Caco-2 (cell line): Measurements from ENCODE around the gene FEV. TPM values are rescaled to one million over a fixed set of nuclear protein-coding genes. Genes with fewer than 3 reads are reported as not detected.

ENCODE experiments used
- BruUV-seq: library from RNA; stranded (reverse); fragments of 400-500 nt; replicated peaks from 2 replicates; lab custom pipeline; 2021; lab: Mats Ljungman, UMichigan
- CTCF ChIA-PET: fragments of 300-600 bp; sonication (Branson Sonifier 250); formaldehyde crosslinking; loops from one replicate; lab custom pipeline; 2022; ENCODE audit warnings: antibody characterized with exemption; lab: Charles Lee
- POLR2A ChIA-PET: fragments of 300-600 bp; sonication (Branson Sonifier 250); formaldehyde crosslinking; loops from one replicate; lab custom pipeline; 2022; ENCODE audit warnings: antibody characterized with exemption; lab: Charles Lee
- DNase-seq, 2 experiments: peaks; one replicate each; pipeline versions ENCODE4 v3.0.0 to v3.0.0-alpha.2; 2020 to 2022
- H3K27me3 ChIP-seq: replicated peaks from 2 replicates; pipeline ENCODE4 v1.6.0; 2011; ENCODE audit warnings: low read length; ENCODE audit not compliant: control insufficient read depth, insufficient read depth
- H3K36me3 ChIP-seq: 2 replicates; pipeline ENCODE4 v1.5.1; 2011; ENCODE audit warnings: low read length; ENCODE audit not compliant: control insufficient read depth, insufficient read depth
- H3K4me1 ChIP-seq: fragments of 250-450 bp; sonication (Bioruptor Pico); 2 replicates; pipeline ENCODE4 v1.5.1; 2020; ENCODE audit warnings: mild to moderate bottlenecking
- H3K4me3 ChIP-seq: 2 replicates; pipeline ENCODE4 v1.5.1; 2011; ENCODE audit warnings: low read depth, mild to moderate bottlenecking, control low read depth, low read length
- H3K9me3 ChIP-seq: fragments of 250-450 bp; sonication (Bioruptor Pico); 2 replicates; pipeline ENCODE4 v1.5.1; 2020; ENCODE audit warnings: mild to moderate bottlenecking, moderate library complexity
- H3K27ac Mint-ChIP-seq: one replicate; pipeline ENCODE4 v1.8.0; 2022; ENCODE audit warnings: mixed read lengths; ENCODE audit not compliant: unreplicated experiment
- H3K27me3 Mint-ChIP-seq: one replicate; pipeline ENCODE4 v1.8.0; 2022; ENCODE audit warnings: mixed read lengths; ENCODE audit not compliant: insufficient read depth, unreplicated experiment
- H3K36me3 Mint-ChIP-seq: one replicate; pipeline ENCODE4 v1.8.0; 2022; ENCODE audit warnings: mild to moderate bottlenecking, mixed read lengths; ENCODE audit not compliant: insufficient read depth, unreplicated experiment
- H3K4me1 Mint-ChIP-seq: one replicate; pipeline ENCODE4 v1.8.0; 2022; ENCODE audit warnings: low read depth, mixed read lengths; ENCODE audit not compliant: unreplicated experiment
- H3K4me3 Mint-ChIP-seq: one replicate; pipeline ENCODE4 v1.8.0; 2022; ENCODE audit warnings: mild to moderate bottlenecking, moderate library complexity, mixed read lengths; ENCODE audit not compliant: unreplicated experiment
- H3K9me3 Mint-ChIP-seq: one replicate; pipeline ENCODE4 v1.8.0; 2022; ENCODE audit warnings: mixed read lengths; ENCODE audit not compliant: unreplicated experiment
- intact Hi-C: fragments of 100-400 bp; cut with micrococcal nuclease; formaldehyde crosslinking; loops from one replicate; pipeline ENCODE4 v1.10.0; 2022; ENCODE audit not compliant: unreplicated experiment
- total RNA-seq: library from RNA; stranded (reverse); gene quantifications from 2 replicates; pipeline ENCODE4 v1.2.3, GENCODE V29; 2022
- TF ChIP-seq, protein P1 (sequence below), 2 experiments: fragments of 200-600 bp in 1 of 2; IDR thresholded peaks; 1 replicate in 1 of 2; 2 replicates in 1 of 2; pipeline versions ENCODE4 v1.5.1 to v1.8.0; 2011 to 2022; ENCODE audit warnings: antibody characterized with exemption in 1 of 2, control low read depth in 1 of 2, inconsistent platforms in 1 of 2, low read depth in 1 of 2, low read length in 1 of 2, mild to moderate bottlenecking in 1 of 2, moderate library complexity in 1 of 2; ENCODE audit not compliant: insufficient read depth in 1 of 2, severe bottlenecking in 1 of 2, unreplicated experiment in 1 of 2

Gene FEV
- total RNA-seq, 1 experiment from 2014 or later, result not detected

DNA sequence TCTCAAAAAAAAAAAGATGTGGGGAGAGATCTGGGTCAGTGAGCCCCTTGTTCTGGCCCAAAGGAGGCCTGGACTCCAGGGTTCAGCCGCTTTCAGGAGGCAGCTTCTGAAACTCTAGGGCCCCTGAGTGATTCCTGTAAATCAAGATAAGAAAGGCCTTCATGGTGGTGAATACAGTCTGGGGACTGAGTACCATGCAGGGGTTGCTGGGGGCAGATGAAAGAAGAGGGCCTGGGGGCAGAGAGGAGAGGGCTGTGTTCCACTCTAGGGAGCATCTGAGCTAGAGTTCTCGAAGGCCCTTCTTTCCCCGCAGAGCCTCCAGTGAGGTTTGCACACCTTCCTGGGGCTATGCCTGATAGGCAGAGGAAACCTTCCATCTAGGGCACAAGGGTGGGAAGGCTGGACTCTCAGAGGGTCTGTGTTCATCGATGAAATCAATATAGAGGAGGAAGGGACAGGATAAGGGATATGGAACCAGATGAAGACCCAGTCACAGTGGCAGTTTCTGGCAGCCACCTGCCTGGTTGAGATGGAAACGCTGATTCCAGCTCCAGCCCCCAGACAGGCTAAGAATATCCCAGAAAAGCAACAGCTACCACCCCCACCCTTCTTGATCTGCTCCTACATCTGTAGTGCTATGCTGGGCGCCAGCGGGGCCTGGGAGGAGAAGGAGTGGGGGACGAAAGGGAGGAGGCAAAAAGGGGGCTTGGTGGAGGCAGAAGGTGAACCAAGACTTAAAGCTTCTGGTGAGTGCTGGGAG lies 30.3 kb downstream of the FEV start:
- Histone ChIP-seq H3K4me1 (peaks cover 4% of the 10 kb centered on the region; the same call in 1 of the 2 replicates), H3K4me3 (no peak overlapping the region), H3K27me3 (no peaks in the 10 kb centered on the region), H3K9me3 (no peaks in the 10 kb centered on the region), H3K36me3 (no peaks in the 10 kb centered on the region)
- TF ChIP-seq, protein P1, sequence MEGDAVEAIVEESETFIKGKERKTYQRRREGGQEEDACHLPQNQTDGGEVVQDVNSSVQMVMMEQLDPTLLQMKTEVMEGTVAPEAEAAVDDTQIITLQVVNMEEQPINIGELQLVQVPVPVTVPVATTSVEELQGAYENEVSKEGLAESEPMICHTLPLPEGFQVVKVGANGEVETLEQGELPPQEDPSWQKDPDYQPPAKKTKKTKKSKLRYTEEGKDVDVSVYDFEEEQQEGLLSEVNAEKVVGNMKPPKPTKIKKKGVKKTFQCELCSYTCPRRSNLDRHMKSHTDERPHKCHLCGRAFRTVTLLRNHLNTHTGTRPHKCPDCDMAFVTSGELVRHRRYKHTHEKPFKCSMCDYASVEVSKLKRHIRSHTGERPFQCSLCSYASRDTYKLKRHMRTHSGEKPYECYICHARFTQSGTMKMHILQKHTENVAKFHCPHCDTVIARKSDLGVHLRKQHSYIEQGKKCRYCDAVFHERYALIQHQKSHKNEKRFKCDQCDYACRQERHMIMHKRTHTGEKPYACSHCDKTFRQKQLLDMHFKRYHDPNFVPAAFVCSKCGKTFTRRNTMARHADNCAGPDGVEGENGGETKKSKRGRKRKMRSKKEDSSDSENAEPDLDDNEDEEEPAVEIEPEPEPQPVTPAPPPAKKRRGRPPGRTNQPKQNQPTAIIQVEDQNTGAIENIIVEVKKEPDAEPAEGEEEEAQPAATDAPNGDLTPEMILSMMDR (IDR thresholded peaks at IDR 0.05; ENCODE audit: insufficient read depth in 1 of 2, low read depth in 1 of 2, low read length in 1 of 2, severe bottlenecking in 1 of 2, unreplicated experiment in 1 of 2), result no peak
- H3K9me3 Mint-ChIP-seq, result no peaks in the 10 kb centered on the region
- BruUV-seq, result no TSS peak
- H3K4me1 Mint-ChIP-seq, result no peaks in the 10 kb centered on the region
- intact Hi-C loops, result loop anchor here (5.0 kb wide), 1 partner anchor 92 kb away; no protein-coding TSS in a partner anchor
- peaks cover 26% of the 10 kb centered on the region for H3K27me3 Mint-ChIP-seq
- H3K27ac Mint-ChIP-seq, result no peak overlapping the region
- no peaks in the 10 kb centered on the region for H3K36me3 Mint-ChIP-seq
- ChIA-PET POLR2A (no interaction called here), CTCF (interaction anchor here (0.6 kb wide), 1 partner anchor 295 kb away, joined by 5 read pairs; the partner anchor contains the start of genes BCS1L and ZNF142)
- no peak overlapping the region for H3K4me3 Mint-ChIP-seq
- DNase-seq, result no peak

DNA sequence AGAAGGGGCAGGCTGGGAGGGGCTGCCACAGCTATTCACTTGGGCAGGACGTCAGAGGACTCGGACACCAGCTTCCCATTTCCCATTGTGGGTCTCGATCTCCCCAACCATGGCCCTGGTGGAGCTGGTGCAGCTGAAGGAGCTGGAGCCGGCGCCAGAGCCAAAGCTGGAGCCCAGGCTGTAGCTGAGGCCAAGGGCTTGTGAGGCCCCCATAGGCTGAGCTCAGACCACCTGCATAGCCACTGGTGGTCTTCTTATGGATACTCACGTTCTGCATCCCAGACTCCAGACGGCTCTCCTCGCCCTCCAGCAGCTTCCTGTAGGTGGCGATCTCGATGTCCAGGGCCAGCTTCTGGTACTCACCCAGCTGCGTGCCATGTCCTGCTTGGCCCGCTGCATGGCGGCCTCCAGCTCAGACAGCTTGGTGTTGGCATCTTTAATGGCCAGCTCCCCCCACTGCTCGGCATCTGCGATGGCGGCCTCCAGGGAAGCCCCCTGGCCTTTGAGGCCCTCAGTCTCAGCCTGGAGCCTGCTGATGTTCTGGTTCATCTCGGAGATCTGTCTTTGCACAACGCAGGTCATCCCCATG lies 31.5 kb downstream of the FEV start:
- no peak for DNase-seq
- BruUV-seq, result no TSS peak
- no peak overlapping the region for H3K4me3 Mint-ChIP-seq
- no peaks in the 10 kb centered on the region for H3K9me3 Mint-ChIP-seq
- no peaks in the 10 kb centered on the region for H3K36me3 ChIP-seq
- no peaks in the 10 kb centered on the region for H3K4me1 ChIP-seq
- H3K4me3 ChIP-seq, result no peak overlapping the region
- no peaks in the 10 kb centered on the region for H3K36me3 Mint-ChIP-seq
- H3K27ac Mint-ChIP-seq, result no peak overlapping the region
- peaks cover 26% of the 10 kb centered on the region for H3K27me3 Mint-ChIP-seq
- H3K4me1 Mint-ChIP-seq, result no peaks in the 10 kb centered on the region
- no peaks in the 10 kb centered on the region for H3K27me3 ChIP-seq
- H3K9me3 ChIP-seq, result no peaks in the 10 kb centered on the region
- intact Hi-C loops, result no loop called here
- POLR2A ChIA-PET, result interaction anchor here (0.5 to 0.7 kb wide), 2 partner anchors 8 to 15 kb away, joined by 3 to 6 read pairs; no protein-coding TSS in a partner anchor
- TF ChIP-seq, protein P1 (IDR thresholded peaks at IDR 0.05; ENCODE audit: insufficient read depth in 1 of 2, low read depth in 1 of 2, low read length in 1 of 2, severe bottlenecking in 1 of 2, unreplicated experiment in 1 of 2), result no peak
- CTCF ChIA-PET, result interaction anchor here (0.6 to 1.0 kb wide), 5 partner anchors 8 to 166 kb away, joined by 3 to 4 read pairs (median 3); no protein-coding TSS in a partner anchor

DNA sequence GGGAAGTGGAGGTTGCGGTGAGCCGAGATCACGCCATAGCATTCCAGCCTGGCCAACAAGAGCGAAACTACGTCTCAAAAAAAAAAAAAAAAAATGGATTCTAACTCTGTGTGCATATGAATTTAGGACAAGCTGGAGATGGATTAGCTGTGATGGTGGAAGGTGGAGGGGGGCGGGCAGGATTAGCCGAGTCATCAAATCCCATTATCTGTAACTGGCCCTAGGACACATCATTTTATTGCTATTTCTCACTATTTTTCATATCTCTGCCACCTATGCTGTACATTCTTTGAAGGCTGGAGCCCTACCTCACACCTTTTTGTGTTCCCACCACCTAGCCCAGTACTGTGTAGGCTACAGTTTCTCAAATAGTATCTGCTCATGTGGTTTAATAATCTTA lies 32.8 kb downstream of the FEV start:
- H3K4me3 Mint-ChIP-seq, result no peak overlapping the region
- intact Hi-C loops, result no loop called here
- Histone ChIP-seq H3K4me1 (no peaks in the 10 kb centered on the region), H3K4me3 (no peak overlapping the region), H3K36me3 (no peaks in the 10 kb centered on the region), H3K27me3 (no peaks in the 10 kb centered on the region), H3K9me3 (no peaks in the 10 kb centered on the region)
- BruUV-seq, result no TSS peak
- no peaks in the 10 kb centered on the region for H3K36me3 Mint-ChIP-seq
- H3K27ac Mint-ChIP-seq, result no peak overlapping the region
- TF ChIP-seq, protein P1 (IDR thresholded peaks at IDR 0.05; ENCODE audit: insufficient read depth in 1 of 2, low read depth in 1 of 2, low read length in 1 of 2, severe bottlenecking in 1 of 2, unreplicated experiment in 1 of 2), result no peak
- H3K27me3 Mint-ChIP-seq, result peaks cover 19% of the 10 kb centered on the region
- no peaks in the 10 kb centered on the region for H3K4me1 Mint-ChIP-seq
- ChIA-PET POLR2A (no interaction called here), CTCF (interaction anchor here (0.7 kb wide), 1 partner anchor 28 kb away, joined by 7 read pairs; no protein-coding TSS in a partner anchor)
- no peak for DNase-seq
- no peaks in the 10 kb centered on the region for H3K9me3 Mint-ChIP-seq
